GM18526 (cell line): ENCODE results near the gene GJB3.

Experiments used
- POLR2A ChIP-seq: IDR thresholded peaks from 3 replicates; pipeline ENCODE4 v1.6.1; 2011; ENCODE audit not compliant: insufficient read length; ENCODE audit errors: extremely low read depth

The GJB3 gene

DNA sequence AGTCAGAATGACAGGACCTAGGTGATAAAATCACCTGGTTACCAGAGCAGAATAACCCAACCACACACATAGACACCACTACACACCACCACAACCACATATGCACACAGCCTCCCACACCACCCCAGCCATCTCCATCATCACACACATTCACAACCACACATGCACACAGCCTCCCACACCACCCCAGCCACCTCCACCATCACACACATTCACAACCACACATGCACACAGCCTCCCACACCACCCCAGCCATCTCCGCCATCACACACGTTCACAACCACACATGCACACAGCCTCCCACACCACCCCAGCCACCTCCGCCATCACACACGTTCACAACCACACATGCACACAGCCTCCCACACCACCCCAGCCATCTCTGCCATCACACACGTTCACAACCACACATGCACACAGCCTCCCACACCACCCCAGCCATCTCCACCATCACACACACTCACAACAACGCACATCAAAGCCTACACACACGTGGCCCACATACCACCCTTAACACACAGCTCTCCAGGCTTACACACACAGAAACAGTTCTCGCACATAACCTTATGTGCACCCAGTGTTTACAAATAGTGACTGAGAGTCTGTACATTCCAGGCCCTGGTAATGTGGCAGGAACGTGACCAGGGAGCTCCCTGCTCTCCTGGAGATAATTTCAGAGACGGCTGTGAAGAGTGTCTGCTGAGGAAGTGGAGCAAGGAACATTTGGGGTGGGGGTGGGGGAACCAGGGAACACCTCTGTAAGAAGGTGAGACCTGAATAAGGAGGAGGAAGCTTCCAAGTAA lies 3.3 kb upstream of the GJB3 start:
- no peak for TF ChIP-seq POLR2A

DNA sequence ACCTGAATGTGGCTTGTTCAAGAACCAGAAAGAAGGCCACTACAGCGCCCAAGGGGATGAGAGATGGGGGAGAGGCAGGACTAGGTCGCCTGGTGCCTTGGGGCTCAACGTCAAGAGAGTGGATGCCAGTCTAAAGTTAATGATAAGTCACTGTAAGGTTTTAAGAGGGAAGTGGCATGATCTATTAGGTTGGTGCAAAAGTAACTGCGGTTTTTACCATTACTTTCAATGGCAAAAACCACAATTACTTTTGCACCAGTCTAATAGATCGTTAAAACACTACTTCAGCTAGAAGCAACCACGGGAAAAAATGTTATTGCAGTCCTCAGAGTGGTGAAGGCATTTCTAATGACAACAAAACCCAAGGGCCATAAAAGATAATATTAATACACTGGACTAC lies 2.6 kb upstream of the GJB3 start:
- TF ChIP-seq POLR2A: no peak

DNA sequence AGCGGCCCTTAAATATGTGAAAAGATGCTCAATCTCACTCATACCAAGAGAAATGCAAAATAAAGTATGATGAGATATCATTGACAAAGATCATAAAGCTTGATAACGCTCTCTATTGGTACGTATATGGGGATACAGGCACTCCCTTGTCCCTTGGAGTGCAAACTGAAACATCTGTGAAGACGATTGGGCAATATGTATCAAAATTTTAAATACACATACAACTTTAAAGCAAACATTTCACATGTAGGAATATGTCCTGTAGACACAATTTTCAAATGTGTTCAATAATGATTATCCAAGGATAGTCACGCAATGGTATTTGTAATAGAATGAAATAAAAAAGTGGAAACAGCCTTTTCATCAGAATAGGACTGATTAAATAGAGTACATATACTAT lies 2.0 kb upstream of the GJB3 start:
- no peak for TF ChIP-seq POLR2A

DNA sequence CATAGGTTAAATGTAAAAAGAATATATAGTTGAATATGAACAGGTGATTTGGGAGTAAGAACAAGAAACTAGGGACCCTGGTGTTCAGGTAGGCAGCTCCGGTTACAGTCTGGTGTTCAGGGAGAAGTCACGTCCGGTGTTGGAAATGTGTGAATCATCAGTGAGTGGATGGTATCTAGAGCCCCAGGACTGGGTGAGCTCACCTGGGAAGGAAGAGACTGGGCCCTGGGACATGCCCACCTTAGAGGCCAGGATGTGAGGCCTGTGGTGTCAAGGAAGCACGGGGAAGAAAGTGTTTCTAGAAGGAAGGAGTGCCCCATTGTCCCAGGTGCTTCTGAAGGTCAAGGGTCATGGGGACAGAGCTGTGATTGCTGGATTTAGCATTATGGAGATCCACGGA lies 1.5 kb upstream of the GJB3 start:
- no peak for TF ChIP-seq POLR2A

DNA sequence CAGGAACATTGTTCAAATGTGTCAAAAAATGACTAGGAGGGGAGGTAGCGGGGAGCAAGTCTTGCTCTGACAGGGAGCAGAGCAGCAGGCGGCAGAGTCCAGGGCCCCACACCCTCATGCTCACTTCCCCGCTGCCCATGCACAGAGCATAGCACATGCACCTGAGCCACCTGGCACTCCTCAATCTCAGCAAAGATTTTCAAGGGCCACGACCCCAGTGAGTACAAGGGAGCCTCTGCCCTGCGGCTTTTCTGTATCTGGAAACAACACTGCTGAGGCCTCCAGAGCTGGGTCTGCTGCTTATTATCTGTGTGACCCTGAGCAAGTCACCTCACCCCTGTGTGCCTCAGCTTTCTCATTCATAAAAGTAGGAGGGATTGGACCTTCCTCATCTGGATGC lies 1.1 kb upstream of the GJB3 start:
- no peak for TF ChIP-seq POLR2A

DNA sequence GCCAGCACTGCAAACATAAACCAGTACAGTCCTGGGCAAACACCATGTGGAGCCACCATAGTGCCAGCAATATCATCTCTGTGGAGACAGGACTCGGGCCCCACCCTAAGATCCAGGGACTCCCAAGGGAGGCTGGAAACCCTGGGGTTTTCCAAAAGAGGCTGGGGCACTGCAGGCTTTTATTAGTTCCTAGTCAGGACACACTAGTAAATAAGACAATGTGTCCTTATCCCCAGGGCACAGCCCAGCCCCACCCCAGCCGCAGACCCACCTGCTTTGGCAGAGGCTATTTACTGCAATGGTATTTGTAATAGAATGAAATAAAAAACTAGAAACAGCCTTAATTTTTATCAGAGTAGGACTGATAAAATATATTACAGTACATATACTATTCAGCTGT lies 486 bp upstream of the GJB3 start:
- TF ChIP-seq POLR2A: no peak

DNA sequence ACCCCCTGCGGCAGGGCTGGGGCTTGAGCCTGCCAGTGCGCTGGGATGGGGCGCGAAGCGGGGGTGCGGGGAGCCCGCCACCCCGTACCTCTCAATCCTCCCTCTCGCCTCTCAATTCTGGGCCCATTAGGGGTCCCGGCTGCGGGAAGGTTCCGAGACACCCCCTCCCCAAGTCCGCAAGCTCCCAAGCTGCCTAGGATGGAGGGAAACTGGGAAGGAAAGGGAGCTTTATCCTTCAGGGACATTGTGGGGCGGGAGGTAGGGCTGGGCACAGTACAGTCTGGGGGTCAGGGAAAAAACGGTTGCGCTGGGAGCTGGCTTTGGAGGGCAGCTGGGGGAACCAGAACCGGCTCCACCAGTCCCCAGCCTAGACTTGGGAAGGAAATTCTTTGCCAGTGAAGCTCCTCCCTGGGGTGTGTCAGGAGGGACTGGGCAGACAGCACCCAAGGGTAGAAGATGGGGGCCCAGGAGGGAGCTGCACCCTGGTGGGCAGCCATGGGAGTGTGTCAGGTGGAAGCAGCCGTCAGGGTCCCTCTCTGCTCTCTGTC lies 904 bp downstream of the GJB3 start:
- TF ChIP-seq POLR2A: no peak

DNA sequence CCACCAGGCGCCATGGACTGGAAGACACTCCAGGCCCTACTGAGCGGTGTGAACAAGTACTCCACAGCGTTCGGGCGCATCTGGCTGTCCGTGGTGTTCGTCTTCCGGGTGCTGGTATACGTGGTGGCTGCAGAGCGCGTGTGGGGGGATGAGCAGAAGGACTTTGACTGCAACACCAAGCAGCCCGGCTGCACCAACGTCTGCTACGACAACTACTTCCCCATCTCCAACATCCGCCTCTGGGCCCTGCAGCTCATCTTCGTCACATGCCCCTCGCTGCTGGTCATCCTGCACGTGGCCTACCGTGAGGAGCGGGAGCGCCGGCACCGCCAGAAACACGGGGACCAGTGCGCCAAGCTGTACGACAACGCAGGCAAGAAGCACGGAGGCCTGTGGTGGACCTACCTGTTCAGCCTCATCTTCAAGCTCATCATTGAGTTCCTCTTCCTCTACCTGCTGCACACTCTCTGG lies 3.8 kb downstream of the GJB3 start:
- no peak for TF ChIP-seq POLR2A

DNA sequence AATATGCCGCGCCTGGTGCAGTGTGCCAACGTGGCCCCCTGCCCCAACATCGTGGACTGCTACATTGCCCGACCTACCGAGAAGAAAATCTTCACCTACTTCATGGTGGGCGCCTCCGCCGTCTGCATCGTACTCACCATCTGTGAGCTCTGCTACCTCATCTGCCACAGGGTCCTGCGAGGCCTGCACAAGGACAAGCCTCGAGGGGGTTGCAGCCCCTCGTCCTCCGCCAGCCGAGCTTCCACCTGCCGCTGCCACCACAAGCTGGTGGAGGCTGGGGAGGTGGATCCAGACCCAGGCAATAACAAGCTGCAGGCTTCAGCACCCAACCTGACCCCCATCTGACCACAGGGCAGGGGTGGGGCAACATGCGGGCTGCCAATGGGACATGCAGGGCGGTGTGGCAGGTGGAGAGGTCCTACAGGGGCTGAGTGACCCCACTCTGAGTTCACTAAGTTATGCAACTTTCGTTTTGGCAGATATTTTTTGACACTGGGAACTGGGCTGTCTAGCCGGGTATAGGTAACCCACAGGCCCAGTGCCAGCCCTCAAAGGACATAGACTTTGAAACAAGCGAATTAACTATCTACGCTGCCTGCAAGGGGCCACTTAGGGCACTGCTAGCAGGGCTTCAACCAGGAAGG lies 4.3 kb downstream of the GJB3 start:
- no peak for TF ChIP-seq POLR2A

DNA sequence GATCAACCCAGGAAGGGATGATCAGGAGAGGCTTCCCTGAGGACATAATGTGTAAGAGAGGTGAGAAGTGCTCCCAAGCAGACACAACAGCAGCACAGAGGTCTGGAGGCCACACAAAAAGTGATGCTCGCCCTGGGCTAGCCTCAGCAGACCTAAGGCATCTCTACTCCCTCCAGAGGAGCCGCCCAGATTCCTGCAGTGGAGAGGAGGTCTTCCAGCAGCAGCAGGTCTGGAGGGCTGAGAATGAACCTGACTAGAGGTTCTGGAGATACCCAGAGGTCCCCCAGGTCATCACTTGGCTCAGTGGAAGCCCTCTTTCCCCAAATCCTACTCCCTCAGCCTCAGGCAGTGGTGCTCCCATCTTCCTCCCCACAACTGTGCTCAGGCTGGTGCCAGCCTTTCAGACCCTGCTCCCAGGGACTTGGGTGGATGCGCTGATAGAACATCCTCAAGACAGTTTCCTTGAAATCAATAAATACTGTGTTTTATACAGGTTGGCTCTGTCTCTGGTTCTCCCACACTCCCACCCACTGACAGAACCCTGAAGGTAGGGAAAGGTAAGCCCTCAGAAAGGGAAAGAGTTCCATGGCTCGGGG lies 5.0 kb downstream of the GJB3 start:
- TF ChIP-seq POLR2A: no peak

DNA sequence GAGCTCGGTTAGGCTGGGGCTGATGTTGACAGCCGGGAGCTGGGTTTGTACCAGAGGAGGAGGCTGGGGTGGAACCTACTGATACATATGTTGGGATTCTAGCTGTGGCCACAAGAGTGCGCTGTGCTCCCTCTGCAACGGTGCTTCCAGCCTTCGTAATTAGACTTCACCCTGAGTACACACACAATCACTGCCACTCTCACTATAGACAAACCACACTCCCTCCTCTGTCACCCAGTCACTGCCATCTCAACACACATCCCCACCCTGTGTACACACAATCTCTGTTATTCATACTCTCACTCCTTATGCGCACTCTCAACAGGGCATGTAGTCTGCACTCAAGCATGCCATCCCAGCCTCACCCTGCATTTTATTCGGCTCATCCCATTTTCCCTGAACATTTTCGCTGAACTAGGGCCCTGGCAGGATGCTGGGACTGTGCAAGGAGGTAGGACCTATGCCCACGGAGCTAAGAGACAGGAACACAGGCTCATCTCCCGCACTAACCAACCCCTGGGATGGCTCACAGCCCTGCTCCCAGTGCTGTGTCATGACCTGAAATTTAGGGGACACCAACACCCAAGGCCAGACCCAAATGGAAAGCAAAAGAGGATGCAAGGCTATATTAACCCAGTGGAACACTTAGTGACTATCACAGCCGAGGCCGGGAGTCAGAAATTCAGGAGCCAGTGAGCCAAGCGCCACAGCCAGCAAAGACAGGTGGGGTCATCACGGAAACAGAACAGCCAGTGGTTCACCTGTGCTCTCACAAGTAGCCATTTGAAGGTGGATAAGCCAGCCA lies 5.7 kb downstream of the GJB3 start:
- no peak for TF ChIP-seq POLR2A

DNA sequence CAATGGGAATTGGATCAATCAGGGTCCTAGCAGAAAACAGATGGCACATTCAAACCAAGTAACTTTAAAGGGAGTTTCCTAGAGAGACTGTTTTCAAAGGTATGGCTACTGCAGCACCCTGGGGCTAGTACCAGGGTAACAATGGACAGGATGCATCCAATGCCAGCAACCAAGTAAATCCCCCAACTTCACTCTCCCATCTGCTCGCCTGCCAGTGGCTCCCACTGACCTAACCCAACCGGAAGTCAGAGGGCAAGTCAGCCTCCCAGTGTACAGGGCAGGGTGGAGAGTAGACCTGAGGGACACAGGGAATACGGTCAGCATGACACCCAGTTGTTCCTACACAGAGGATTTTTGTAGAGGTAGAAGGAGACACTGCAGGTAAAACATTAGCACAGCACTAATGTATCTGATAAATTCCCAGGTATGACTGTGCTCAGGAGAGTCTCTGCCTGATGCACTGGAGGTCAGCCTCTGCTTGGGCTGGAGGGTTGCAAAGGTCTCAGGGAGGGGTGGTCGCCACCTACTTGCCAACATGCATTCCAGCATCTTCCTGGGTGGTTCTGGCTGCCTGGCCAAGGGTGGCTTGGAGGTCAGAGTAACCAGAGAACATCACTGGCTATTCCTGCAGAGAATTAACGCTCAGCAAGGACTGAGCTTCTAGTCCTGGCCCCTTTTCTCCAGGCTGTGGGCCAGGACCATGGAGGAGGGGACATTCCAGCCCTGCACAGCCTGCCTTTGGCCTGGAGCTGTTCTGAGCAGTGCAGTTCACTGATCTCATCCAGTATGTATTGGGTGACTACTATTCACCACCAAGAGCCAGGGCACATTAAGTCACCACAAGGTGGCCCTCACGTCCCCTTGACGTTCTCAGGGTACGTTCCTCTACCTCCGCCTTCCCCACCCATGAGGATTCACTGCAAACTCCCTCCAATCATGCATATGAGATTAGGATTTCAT lies 6.7 kb downstream of the GJB3 start:
- no peak for TF ChIP-seq POLR2A

DNA sequence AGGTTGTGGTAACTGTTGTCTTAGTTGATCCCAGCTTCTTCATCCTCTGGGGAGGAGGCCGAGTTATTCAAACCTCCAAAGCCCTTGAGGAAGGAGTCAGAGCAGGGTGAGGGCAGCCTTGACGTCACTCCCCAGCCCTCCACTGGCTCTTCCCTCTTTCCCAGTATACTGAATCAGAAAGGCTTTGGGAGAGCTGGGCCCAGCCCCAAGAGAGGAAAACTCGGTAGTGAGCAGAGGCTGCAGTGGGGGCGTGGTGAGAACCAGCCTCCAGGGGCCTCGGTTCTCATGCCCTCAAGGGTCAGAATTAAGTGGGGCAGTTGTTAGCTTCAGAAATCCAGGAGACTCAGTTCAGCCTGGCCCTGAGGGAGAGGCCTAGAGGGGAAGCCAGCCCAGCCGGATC lies 10.0 kb downstream of the GJB3 start:
- TF ChIP-seq POLR2A: no peak

DNA sequence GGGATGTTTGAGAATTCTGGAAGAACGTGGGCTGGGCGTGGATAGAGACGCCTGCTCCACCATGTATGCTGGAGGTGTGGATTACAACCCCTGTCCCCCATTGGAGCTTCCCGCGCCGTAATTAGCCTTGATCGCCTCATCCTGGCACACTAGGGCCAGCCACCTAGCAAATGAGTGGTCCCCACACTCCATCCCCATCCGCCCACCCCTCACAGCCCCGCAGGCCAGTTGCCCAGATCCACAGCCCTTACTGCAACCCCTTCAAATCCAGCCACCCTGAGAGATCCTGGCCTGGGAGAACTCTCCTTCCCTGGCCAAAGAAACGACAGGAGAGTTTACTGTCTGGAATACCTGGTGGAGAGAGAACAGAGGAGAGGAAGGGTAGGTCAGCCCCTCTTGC lies 11.4 kb downstream of the GJB3 start:
- TF ChIP-seq POLR2A: no peak

DNA sequence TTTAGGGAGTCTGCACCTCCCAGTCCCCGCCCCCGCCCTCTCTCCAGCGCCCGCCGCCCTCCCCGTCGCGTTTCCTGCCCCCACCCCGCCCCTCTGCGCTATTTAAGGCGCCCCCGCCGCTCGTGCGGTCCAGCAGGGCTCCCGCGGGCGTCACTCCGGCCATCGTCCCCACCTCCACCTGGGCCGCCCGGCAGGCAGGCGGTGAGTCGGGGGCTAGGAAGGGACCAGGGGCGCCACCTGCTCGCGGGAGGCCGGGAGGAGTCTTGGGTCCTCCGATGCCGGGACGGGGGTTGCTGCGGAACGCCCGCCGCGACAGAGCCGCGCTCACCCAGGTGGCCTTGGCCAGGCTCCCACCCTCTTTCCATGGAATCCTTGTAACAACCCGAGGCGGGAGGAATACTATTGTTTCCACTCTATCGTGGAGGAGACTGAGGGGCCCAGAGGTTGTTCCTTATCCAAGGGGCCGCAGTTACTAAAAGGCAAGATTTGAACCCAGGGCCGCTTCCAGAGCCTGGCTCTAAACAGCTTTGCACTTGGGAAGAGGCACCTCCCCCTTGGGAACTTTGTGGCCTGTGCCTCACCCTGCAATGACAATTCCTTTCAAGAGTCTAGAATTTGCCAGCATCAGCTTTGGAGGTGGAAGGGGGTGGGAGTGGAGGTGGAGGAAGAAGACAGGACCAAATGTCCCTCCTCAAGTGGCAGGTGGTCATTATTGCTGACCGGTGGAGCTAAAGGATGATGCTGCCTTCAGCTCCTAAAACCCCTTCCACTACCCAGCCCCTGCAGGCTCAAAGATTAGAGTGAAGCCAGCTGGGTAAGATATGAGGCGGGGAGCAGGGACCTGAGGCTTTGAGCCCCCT lies 12.1 kb downstream of the GJB3 start, which contains the start of gene GJA4:
TSS of gene GJA4 (plus strand) at position 132 of the 860 bp plus-strand sequence. CDS start 1,215 bp downstream, outside the sequence.
- TF ChIP-seq POLR2A: no peak
